GM12878 (cell line): ENCODE measurements around the gene CD82. TPM values are rescaled to one million over a fixed set of nuclear protein-coding genes. Genes with fewer than 3 reads are reported as not detected.
A peak's percentile ranks its signal among the peaks of the same experiment; 100 is the strongest.

Experiments
- CBX3 ChIP-seq: fragments of 200-600 bp; sonication (generic); IDR thresholded peaks from 2 replicates; pipeline ENCODE4 v1.6.1; 2016; ENCODE audit warnings: low read depth, borderline replicate concordance
- CEBPB ChIP-seq, 2 experiments: fragments of 150-350 bp in 1 of 2; IDR thresholded peaks; 2 replicates each; pipeline ENCODE4 v1.6.1; 2012 to 2014; ENCODE audit warnings: low read depth in 2 of 2, low read length in 2 of 2, borderline replicate concordance in 1 of 2, inconsistent platforms in 1 of 2
- EP300 ChIP-seq, 2 experiments: fragments of 150-350 bp in 1 of 2; IDR thresholded peaks; 2 replicates each; pipeline ENCODE4 v1.6.1; 2011 to 2012; ENCODE audit warnings: low read depth in 2 of 2, low read length in 2 of 2, borderline replicate concordance in 1 of 2, improper control_type of control experiment in 1 of 2, inconsistent platforms in 1 of 2; ENCODE audit not compliant: control insufficient read depth in 1 of 2
- EZH2 ChIP-seq: IDR thresholded peaks from 2 replicates; pipeline ENCODE4 v1.6.1; 2012; ENCODE audit warnings: low read depth, mild to moderate bottlenecking, control low read depth, inconsistent platforms, low read length, borderline replicate concordance; ENCODE audit not compliant: control insufficient read depth
- FOS ChIP-seq: IDR thresholded peaks from 3 replicates; pipeline ENCODE4 v1.6.1; 2011; ENCODE audit warnings: borderline replicate concordance; ENCODE audit not compliant: insufficient read length; ENCODE audit errors: extremely low read depth
- HCFC1 ChIP-seq: fragments of 150-350 bp; IDR thresholded peaks from 2 replicates; pipeline ENCODE4 v1.6.1; 2014; ENCODE audit warnings: low read length
- IKZF1 ChIP-seq: fragments of 450-650 bp; conservative IDR thresholded peaks from 2 replicates; pipeline ENCODE4 v1.6.1; 2017; ENCODE audit warnings: antibody characterized with exemption, mild to moderate bottlenecking
- IKZF2 ChIP-seq, 2 experiments: fragments of 450-650 bp; IDR thresholded peaks; 2 replicates each; pipeline ENCODE4 v1.6.1; 2017; ENCODE audit warnings: mild to moderate bottlenecking in 2 of 2, moderate library complexity in 2 of 2
- JUND ChIP-seq: IDR thresholded peaks from 2 replicates; pipeline ENCODE4 v1.6.1; 2012; ENCODE audit warnings: low read depth, mild to moderate bottlenecking, low read length, improper control_type of control experiment, moderate library complexity
- LARP7 ChIP-seq: fragments of 450-650 bp; IDR thresholded peaks from 2 replicates; pipeline ENCODE4 v1.6.1; 2017; ENCODE audit warnings: mild to moderate bottlenecking
- MEF2B ChIP-seq: fragments of 450-650 bp; IDR thresholded peaks from 2 replicates; pipeline ENCODE4 v1.6.1; 2018; ENCODE audit warnings: mild to moderate bottlenecking, moderate library complexity; ENCODE audit not compliant: partially characterized antibody, poor library complexity, severe bottlenecking
- NFIC ChIP-seq: IDR thresholded peaks from 2 replicates; pipeline ENCODE4 v1.6.1; 2012; ENCODE audit warnings: low read depth, mild to moderate bottlenecking, inconsistent platforms, low read length, moderate library complexity
- NR2F1 ChIP-seq: fragments of 450-650 bp; conservative IDR thresholded peaks from 2 replicates; pipeline ENCODE4 v1.6.1; 2017; ENCODE audit warnings: mild to moderate bottlenecking
- POLR2A ChIP-seq: IDR thresholded peaks from 2 replicates; pipeline ENCODE4 v1.6.1; 2011; ENCODE audit warnings: low read depth, mild to moderate bottlenecking, low read length
- RUNX3 ChIP-seq: IDR thresholded peaks from 2 replicates; pipeline ENCODE4 v1.6.1; 2012; ENCODE audit warnings: low read length, inconsistent platforms
- TCF12 ChIP-seq: IDR thresholded peaks from 2 replicates; pipeline ENCODE4 v1.6.1; 2011; ENCODE audit warnings: low read depth, mild to moderate bottlenecking, low read length
- TCF3 ChIP-seq: IDR thresholded peaks from 2 replicates; pipeline ENCODE4 v1.6.1; 2012; ENCODE audit warnings: low read depth, mild to moderate bottlenecking, low read length, borderline replicate concordance; ENCODE audit not compliant: insufficient read depth
- YBX1 ChIP-seq: fragments of 450-650 bp; IDR thresholded peaks from 2 replicates; pipeline ENCODE4 v1.6.1; 2016; ENCODE audit warnings: antibody characterized with exemption
- ZNF207 ChIP-seq: fragments of 450-650 bp; IDR thresholded peaks from 2 replicates; pipeline ENCODE4 v1.6.1; 2014; ENCODE audit warnings: antibody characterized with exemption, mild to moderate bottlenecking, borderline replicate concordance
- ZNF217 ChIP-seq: fragments of 450-650 bp; IDR thresholded peaks from 2 replicates; pipeline ENCODE4 v1.6.1; 2017; ENCODE audit warnings: antibody characterized with exemption, mild to moderate bottlenecking
- polyA plus RNA-seq, 11 experiments: library from polyadenylated mRNA; depleted of rRNA in 4 of 11; unstranded in 6 of 11; stranded (reverse) in 5 of 11; fragments of >200 nt; fragmentation: Nextera tagmentation in 4 of 11; fragmentation: Illumina TruSeq in 1 of 11; extraction: Ambion mirVana in 4 of 11; extraction: Trizol in 1 of 11; gene quantifications; 1 replicate in 1 of 11; 2 replicates in 10 of 11; pipeline versions ENCODE4 v1.2.1 to v1.2.3, GENCODE V29; 2011 to 2016; ENCODE audit warnings: inconsistent platforms in 2 of 11, missing spikeins in 2 of 11, low read depth in 1 of 11
- total RNA-seq, 4 experiments: library from RNA; depleted of rRNA in 3 of 4; stranded (reverse); fragments of >200 nt in 3 of 4; fragmentation: Illumina TruSeq in 1 of 4; extraction: Trizol in 1 of 4; gene quantifications; 2 replicates each; pipeline versions ENCODE4 v1.2.1 to v1.2.3, GENCODE V29; 2013 to 2021
- TF ChIP-seq, protein P1 (sequence below): fragments of 450-650 bp; IDR thresholded peaks from 2 replicates; pipeline ENCODE4 v1.6.1; 2017; ENCODE audit warnings: mild to moderate bottlenecking, moderate library complexity
- TF ChIP-seq, protein P2 (sequence below): fragments of 450-650 bp; IDR thresholded peaks from 2 replicates; pipeline ENCODE4 v1.6.1; 2016; ENCODE audit warnings: mild to moderate bottlenecking
- TF ChIP-seq, protein P3 (sequence below): fragments of 450-650 bp; IDR thresholded peaks from 2 replicates; pipeline ENCODE4 v1.6.1; 2017; ENCODE audit warnings: low read depth, mild to moderate bottlenecking, moderate library complexity
- TF ChIP-seq, protein P4 (sequence below): IDR thresholded peaks from 2 replicates; pipeline ENCODE4 v1.6.1; 2011; ENCODE audit warnings: mild to moderate bottlenecking, low read depth, low read length, moderate library complexity; ENCODE audit not compliant: insufficient replicate concordance

Gene CD82
- total and polyA plus RNA-seq, 10 of the 15 experiments (the other 5 are each of a cell fraction or from before 2014, with no cell fraction given), result 5.2 to 180 (median 84.7) TPM

DNA sequence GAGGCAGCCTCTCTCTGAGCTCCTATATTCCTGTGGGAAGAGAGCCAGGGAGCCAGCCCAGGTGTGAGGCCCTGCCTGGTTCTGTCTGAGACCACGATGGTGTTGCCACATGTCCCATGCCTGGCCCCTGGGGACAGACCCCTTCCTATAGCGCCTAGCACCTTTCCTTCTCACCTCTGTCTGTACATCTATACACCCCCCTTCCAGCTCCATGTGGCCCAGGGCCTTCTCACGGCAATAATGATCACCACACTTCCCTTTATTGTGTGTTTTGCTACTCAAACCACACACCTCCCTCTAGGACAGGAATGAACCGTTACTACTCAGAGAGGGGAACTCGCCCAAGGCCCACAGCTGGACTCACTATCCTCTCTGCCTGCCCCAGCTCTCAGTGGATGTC, 12.8 kb downstream of the CD82 start (continued):
- TF ChIP-seq, protein P1, sequence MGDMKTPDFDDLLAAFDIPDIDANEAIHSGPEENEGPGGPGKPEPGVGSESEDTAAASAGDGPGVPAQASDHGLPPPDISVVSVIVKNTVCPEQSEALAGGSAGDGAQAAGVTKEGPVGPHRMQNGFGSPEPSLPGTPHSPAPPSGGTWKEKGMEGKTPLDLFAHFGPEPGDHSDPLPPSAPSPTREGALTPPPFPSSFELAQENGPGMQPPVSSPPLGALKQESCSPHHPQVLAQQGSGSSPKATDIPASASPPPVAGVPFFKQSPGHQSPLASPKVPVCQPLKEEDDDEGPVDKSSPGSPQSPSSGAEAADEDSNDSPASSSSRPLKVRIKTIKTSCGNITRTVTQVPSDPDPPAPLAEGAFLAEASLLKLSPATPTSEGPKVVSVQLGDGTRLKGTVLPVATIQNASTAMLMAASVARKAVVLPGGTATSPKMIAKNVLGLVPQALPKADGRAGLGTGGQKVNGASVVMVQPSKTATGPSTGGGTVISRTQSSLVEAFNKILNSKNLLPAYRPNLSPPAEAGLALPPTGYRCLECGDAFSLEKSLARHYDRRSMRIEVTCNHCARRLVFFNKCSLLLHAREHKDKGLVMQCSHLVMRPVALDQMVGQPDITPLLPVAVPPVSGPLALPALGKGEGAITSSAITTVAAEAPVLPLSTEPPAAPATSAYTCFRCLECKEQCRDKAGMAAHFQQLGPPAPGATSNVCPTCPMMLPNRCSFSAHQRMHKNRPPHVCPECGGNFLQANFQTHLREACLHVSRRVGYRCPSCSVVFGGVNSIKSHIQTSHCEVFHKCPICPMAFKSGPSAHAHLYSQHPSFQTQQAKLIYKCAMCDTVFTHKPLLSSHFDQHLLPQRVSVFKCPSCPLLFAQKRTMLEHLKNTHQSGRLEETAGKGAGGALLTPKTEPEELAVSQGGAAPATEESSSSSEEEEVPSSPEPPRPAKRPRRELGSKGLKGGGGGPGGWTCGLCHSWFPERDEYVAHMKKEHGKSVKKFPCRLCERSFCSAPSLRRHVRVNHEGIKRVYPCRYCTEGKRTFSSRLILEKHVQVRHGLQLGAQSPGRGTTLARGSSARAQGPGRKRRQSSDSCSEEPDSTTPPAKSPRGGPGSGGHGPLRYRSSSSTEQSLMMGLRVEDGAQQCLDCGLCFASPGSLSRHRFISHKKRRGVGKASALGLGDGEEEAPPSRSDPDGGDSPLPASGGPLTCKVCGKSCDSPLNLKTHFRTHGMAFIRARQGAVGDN, result peak; percentile 83
- TF ChIP-seq TCF12 (0 out of 2 replicates have a peak, but pooled peaks have one; percentile 46), NR2F1 (0 out of 2 replicates have a peak, but pooled peaks have one; percentile 39), ZNF207 (no peak), YBX1 (no peak), IKZF1 (peak; percentile 88), HCFC1 (no peak), EZH2 (no peak), TCF3 (0 out of 2 replicates have a peak, but pooled peaks have one; percentile 2), ZNF217 (no peak), CBX3 (no peak), MEF2B (peak; percentile 92), LARP7 (no peak), POLR2A (no peak), JUND (peak; percentile 22; the same call in 1 of the 2 replicates), FOS (no peak), IKZF2 (IDR thresholded peaks at IDR 0.05) (peak; percentile 78 to 85; a peak in 3 of 4 replicates), CEBPB (IDR thresholded peaks at IDR 0.05; ENCODE audit: borderline replicate concordance in 1 of 2, low read depth in 2 of 2, low read length in 2 of 2) (no peak), NFIC (no peak), EP300 (IDR thresholded peaks at IDR 0.05; ENCODE audit: borderline replicate concordance in 1 of 2, control insufficient read depth in 1 of 2, low read depth in 2 of 2, low read length in 2 of 2) (0 out of 4 replicates have a peak, but pooled peaks of 1 of the 2 experiments have one; percentile 36), RUNX3 (peak; percentile 84)
- TF ChIP-seq, protein P2, sequence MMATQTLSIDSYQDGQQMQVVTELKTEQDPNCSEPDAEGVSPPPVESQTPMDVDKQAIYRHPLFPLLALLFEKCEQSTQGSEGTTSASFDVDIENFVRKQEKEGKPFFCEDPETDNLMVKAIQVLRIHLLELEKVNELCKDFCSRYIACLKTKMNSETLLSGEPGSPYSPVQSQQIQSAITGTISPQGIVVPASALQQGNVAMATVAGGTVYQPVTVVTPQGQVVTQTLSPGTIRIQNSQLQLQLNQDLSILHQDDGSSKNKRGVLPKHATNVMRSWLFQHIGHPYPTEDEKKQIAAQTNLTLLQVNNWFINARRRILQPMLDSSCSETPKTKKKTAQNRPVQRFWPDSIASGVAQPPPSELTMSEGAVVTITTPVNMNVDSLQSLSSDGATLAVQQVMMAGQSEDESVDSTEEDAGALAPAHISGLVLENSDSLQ, result no peak
- TF ChIP-seq, protein P3, sequence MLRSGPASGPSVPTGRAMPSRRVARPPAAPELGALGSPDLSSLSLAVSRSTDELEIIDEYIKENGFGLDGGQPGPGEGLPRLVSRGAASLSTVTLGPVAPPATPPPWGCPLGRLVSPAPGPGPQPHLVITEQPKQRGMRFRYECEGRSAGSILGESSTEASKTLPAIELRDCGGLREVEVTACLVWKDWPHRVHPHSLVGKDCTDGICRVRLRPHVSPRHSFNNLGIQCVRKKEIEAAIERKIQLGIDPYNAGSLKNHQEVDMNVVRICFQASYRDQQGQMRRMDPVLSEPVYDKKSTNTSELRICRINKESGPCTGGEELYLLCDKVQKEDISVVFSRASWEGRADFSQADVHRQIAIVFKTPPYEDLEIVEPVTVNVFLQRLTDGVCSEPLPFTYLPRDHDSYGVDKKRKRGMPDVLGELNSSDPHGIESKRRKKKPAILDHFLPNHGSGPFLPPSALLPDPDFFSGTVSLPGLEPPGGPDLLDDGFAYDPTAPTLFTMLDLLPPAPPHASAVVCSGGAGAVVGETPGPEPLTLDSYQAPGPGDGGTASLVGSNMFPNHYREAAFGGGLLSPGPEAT, result peak; percentile 74; the same call in 1 of the 2 replicates
- TF ChIP-seq, protein P4, sequence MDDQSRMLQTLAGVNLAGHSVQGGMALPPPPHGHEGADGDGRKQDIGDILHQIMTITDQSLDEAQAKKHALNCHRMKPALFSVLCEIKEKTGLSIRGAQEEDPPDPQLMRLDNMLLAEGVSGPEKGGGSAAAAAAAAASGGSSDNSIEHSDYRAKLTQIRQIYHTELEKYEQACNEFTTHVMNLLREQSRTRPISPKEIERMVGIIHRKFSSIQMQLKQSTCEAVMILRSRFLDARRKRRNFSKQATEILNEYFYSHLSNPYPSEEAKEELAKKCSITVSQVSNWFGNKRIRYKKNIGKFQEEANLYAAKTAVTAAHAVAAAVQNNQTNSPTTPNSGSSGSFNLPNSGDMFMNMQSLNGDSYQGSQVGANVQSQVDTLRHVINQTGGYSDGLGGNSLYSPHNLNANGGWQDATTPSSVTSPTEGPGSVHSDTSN, result no peak
